ENCODE data around the gene SMYD4. TPM values are rescaled to one million over a fixed set of nuclear protein-coding genes. Genes with fewer than 3 reads are reported as not detected.
"Not testable (repeated sequence)": the region's sequence is repeated elsewhere in the genome, so short reads cannot be mapped to it uniquely, and the experiment has no call there.

SMYD4 gene
- 7.9 and 8.5 TPM in 2 replicates for total RNA-seq (2014; rRNA removed; shearing (Covaris generic))

GRCh38 chr17:1829592-1830257 lies at the start of gene SMYD4, which contains the start of gene RPA1:
TSS of gene SMYD4 (minus strand) at chr17:1829902. CDS start at chr17:1827994, 1,908 bp downstream.
TSS of gene RPA1 (plus strand) at chr17:1830005. CDS start at chr17:1830094, 89 bp downstream.
- peak; percentile 83 for DNase-seq (ENCODE audit: low spot score)

- no peak for DNase-seq (ENCODE audit: low spot score)
These were observed 48.9 kb upstream of the SMYD4 start for GRCh38 chr17:1878419-1879121.

- DNase-seq (ENCODE audit: low spot score) = no peak
These were observed 45.9 kb upstream of the SMYD4 start for GRCh38 chr17:1875597-1875996.

- DNase-seq (ENCODE audit: low spot score) = no peak
These were observed 43.7 kb upstream of the SMYD4 start for GRCh38 chr17:1873418-1873817.

- DNase-seq (ENCODE audit: low spot score) = no peak
These were observed 43.3 kb upstream of the SMYD4 start for GRCh38 chr17:1872976-1873375.

GRCh38 chr17:1872254-1872653 lies 42.6 kb upstream of the SMYD4 start:
- DNase-seq (ENCODE audit: low spot score) = no peak

GRCh38 chr17:1871756-1872155 lies 42.1 kb upstream of the SMYD4 start:
- no peak for DNase-seq (ENCODE audit: low spot score)

- DNase-seq (ENCODE audit: low spot score) = no peak
These were observed 40.9 kb upstream of the SMYD4 start for GRCh38 chr17:1870592-1870991.

GRCh38 chr17:1868090-1868489 lies 38.4 kb upstream of the SMYD4 start:
- no peak for DNase-seq (ENCODE audit: low spot score)

GRCh38 chr17:1867307-1867706 lies 37.6 kb upstream of the SMYD4 start:
- DNase-seq (ENCODE audit: low spot score) = no peak

GRCh38 chr17:1865252-1866037 lies 35.7 kb upstream of the SMYD4 start:
- DNase-seq (ENCODE audit: low spot score) = no peak

GRCh38 chr17:1861391-1862010 lies 31.8 kb upstream of the SMYD4 start:
- DNase-seq (ENCODE audit: low spot score) = no peak

- no peak for DNase-seq (ENCODE audit: low spot score)
These were observed 31.3 kb upstream of the SMYD4 start for GRCh38 chr17:1860978-1861377.

- not testable (repeated sequence) for DNase-seq (ENCODE audit: low spot score)
These were observed 26.8 kb upstream of the SMYD4 start for GRCh38 chr17:1856462-1856861.

- no peak for DNase-seq (ENCODE audit: low spot score)
These were observed 24.0 kb upstream of the SMYD4 start for GRCh38 chr17:1853698-1854097.

- no peak for DNase-seq (ENCODE audit: low spot score)
These were observed 22.6 kb upstream of the SMYD4 start for GRCh38 chr17:1852327-1852726.

GRCh38 chr17:1847191-1847590 lies 17.5 kb upstream of the SMYD4 start:
- DNase-seq (ENCODE audit: low spot score) = no peak

- DNase-seq (ENCODE audit: low spot score) = no peak
These were observed 14.2 kb upstream of the SMYD4 start for GRCh38 chr17:1843947-1844346.

- DNase-seq (ENCODE audit: low spot score) = no peak
These were observed 9.8 kb upstream of the SMYD4 start for GRCh38 chr17:1839516-1839915.

- no peak for DNase-seq (ENCODE audit: low spot score)
These were observed 4.9 kb upstream of the SMYD4 start for GRCh38 chr17:1834380-1835149.

- DNase-seq (ENCODE audit: low spot score) = no peak
These were observed 586 bp upstream of the SMYD4 start for GRCh38 chr17:1830288-1830687.
